Cardiac fibroblast (primary cell): ENCODE results near the gene PLAAT2.
"Not testable (repeated sequence)": the region's sequence is repeated elsewhere in the genome, so short reads cannot be mapped to it uniquely, and the experiment has no call there.

Source experiments
- DNase-seq, 2 donors: peaks; one replicate each; pipeline versions ENCODE4 v3.0.0 to v3.0.0-alpha.2; 2010; ENCODE audit warnings: low read depth in 2 of 2
- H3K4me3 ChIP-seq, 2 donors: replicated peaks in 1 of 2; 1 replicate in 1 of 2; 2 replicates in 1 of 2; pipeline ENCODE4 v1.5.1; 2011; ENCODE audit warnings: low read depth in 2 of 2, low read length in 2 of 2, mild to moderate bottlenecking in 2 of 2, moderate library complexity in 1 of 2
- TF ChIP-seq, protein P1 (sequence below): IDR thresholded peaks from one replicate; pipeline ENCODE4 v1.5.1; 2011; ENCODE audit warnings: low read depth, mild to moderate bottlenecking, low read length, inconsistent platforms

PLAAT2 gene

DNA sequence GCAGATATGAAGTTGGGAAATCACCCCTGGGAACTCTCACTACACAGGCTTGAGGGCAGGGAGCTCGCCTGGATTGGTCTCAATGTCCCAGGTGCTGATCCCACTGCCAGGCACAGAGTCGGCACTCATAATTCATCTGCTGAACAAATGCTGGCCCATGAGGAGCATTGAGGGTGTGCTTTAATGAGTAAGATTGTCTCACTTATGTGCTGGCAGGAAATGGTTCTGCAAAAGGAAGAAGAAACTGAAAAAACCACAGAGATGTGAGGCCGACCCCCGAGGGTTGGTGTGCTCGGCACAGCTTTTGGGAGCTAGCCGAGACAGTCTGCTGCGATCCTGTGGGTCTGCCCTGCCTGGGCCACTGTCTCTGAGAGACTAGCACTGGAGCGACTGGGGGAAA lies 9.4 kb downstream of the PLAAT2 start:
- peak in 1 of 2 donors; percentile 54 for DNase-seq
- no peak overlapping the region for H3K4me3 ChIP-seq
- TF ChIP-seq, protein P1, sequence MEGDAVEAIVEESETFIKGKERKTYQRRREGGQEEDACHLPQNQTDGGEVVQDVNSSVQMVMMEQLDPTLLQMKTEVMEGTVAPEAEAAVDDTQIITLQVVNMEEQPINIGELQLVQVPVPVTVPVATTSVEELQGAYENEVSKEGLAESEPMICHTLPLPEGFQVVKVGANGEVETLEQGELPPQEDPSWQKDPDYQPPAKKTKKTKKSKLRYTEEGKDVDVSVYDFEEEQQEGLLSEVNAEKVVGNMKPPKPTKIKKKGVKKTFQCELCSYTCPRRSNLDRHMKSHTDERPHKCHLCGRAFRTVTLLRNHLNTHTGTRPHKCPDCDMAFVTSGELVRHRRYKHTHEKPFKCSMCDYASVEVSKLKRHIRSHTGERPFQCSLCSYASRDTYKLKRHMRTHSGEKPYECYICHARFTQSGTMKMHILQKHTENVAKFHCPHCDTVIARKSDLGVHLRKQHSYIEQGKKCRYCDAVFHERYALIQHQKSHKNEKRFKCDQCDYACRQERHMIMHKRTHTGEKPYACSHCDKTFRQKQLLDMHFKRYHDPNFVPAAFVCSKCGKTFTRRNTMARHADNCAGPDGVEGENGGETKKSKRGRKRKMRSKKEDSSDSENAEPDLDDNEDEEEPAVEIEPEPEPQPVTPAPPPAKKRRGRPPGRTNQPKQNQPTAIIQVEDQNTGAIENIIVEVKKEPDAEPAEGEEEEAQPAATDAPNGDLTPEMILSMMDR: no peak

DNA sequence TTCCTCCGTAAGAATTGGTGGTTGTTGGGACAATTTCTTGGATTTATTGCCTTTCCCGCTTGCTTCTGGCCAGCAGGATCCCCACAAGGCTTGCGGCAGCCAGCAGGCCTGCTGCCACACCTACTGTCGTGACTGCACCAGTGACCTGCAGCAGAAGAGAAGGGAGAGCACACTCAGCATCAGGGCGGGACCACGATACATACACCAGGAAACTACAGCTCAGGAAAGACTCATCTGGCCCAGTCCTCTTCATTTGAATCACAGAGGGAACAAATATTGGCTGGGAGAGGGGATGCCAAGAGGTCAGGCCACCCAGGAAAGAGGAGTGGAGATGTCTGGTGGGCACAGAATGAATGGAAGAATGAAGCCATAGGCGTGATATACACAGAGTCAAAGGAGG lies 10.3 kb downstream of the PLAAT2 start:
- no peak overlapping the region for H3K4me3 ChIP-seq
- TF ChIP-seq, protein P1: no peak
- DNase-seq: no peak

- no peak overlapping the region for H3K4me3 ChIP-seq
- DNase-seq: no peak
- TF ChIP-seq, protein P1: no peak
Measured at GRCh38 chr11:63551889-63552266, 11.3 kb downstream of the PLAAT2 start.

- TF ChIP-seq, protein P1: no peak
- H3K4me3 ChIP-seq: no peak overlapping the region
- DNase-seq: no peak
Measured at GRCh38 chr11:63551091-63551888, 11.9 kb downstream of the PLAAT2 start.

GRCh38 chr11:63550156-63550700 lies 13.0 kb downstream of the PLAAT2 start:
- not testable (repeated sequence) for H3K4me3 ChIP-seq, DNase-seq

GRCh38 chr11:63549411-63549810 lies 13.8 kb downstream of the PLAAT2 start:
- TF ChIP-seq, protein P1: no peak
- no peak overlapping the region for H3K4me3 ChIP-seq
- DNase-seq: no peak

- H3K4me3 ChIP-seq: no peak overlapping the region
- DNase-seq: peak in 1 of 2 donors; percentile 95
- TF ChIP-seq, protein P1: no peak
Measured at GRCh38 chr11:63548178-63548577, 15.0 kb downstream of the PLAAT2 start.
